Lower leg skin (tissue), 4 donors: ENCODE measurements around the gene RMI2. TPM values are rescaled to one million over a fixed set of nuclear protein-coding genes. Genes with fewer than 3 reads are reported as not detected.

Source experiments
- DNase-seq, 2 donors: peaks; one replicate each; pipeline ENCODE4 v3.0.0-alpha.2; 2019; ENCODE audit warnings: low spot score in 2 of 2
- H3K4me3 ChIP-seq: fragments of 200-600 bp; sonication (generic); 2 replicates; pipeline ENCODE4 v1.5.1; 2017; ENCODE audit warnings: mild to moderate bottlenecking, low read depth; ENCODE audit not compliant: poor library complexity, severe bottlenecking
- POLR2A ChIP-seq, 2 donors: fragments of 450-650 bp; IDR thresholded peaks; one replicate each; pipeline ENCODE4 v1.6.1; 2016 to 2017; ENCODE audit warnings: antibody characterized with exemption in 2 of 2, mild to moderate bottlenecking in 1 of 2, moderate library complexity in 1 of 2
- WGBS, 2 donors: methylation state at CpG; one replicate each; pipeline ENCODE4 v1.1.5; 2018; 5-methylcytosine and 5-hydroxymethylcytosine counted together
- intact Hi-C: fragments of 100-400 bp; cut with DNase I; formaldehyde crosslinking; loops from one replicate; pipeline ENCODE4 v1.15.0; 2023; ENCODE audit warnings: low total_unique reads
- total RNA-seq, 4 donors: library from RNA; depleted of rRNA; stranded (reverse); fragments of >200 nt; gene quantifications; one replicate each; pipeline ENCODE4 v1.1.0, GENCODE V29; 2016
- TF ChIP-seq, protein P1 (sequence below), 3 donors: fragments of 450-650 bp; IDR thresholded peaks; one replicate each; pipeline ENCODE4 v1.5.1; 2016; ENCODE audit warnings: antibody characterized with exemption in 3 of 3, mild to moderate bottlenecking in 3 of 3, moderate library complexity in 2 of 3

Gene RMI2
- total RNA-seq, 4 donors from 2014 or later = 5.9 to 12.7 (median 7.9) TPM

GRCh38 chr16:11320170-11320569 is 25.1 kb upstream of the RMI2 start:
- DNase-seq = no peak
- TF ChIP-seq, protein P1, sequence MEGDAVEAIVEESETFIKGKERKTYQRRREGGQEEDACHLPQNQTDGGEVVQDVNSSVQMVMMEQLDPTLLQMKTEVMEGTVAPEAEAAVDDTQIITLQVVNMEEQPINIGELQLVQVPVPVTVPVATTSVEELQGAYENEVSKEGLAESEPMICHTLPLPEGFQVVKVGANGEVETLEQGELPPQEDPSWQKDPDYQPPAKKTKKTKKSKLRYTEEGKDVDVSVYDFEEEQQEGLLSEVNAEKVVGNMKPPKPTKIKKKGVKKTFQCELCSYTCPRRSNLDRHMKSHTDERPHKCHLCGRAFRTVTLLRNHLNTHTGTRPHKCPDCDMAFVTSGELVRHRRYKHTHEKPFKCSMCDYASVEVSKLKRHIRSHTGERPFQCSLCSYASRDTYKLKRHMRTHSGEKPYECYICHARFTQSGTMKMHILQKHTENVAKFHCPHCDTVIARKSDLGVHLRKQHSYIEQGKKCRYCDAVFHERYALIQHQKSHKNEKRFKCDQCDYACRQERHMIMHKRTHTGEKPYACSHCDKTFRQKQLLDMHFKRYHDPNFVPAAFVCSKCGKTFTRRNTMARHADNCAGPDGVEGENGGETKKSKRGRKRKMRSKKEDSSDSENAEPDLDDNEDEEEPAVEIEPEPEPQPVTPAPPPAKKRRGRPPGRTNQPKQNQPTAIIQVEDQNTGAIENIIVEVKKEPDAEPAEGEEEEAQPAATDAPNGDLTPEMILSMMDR (IDR thresholded peaks at IDR 0.05) = no peak
- TF ChIP-seq POLR2A (IDR thresholded peaks at IDR 0.05) = no peak
- no peak overlapping the region for H3K4me3 ChIP-seq
- WGBS, 2 donors = 76% methylated on average over 10 of the region's 10 CpGs
- intact Hi-C loops = no loop called here

GRCh38 chr16:11321662-11322061 is 23.6 kb upstream of the RMI2 start:
- WGBS, 2 donors = 68 to 85% methylated on average over 5 of the region's 5 CpGs
- TF ChIP-seq, protein P1 (IDR thresholded peaks at IDR 0.05) = no peak
- TF ChIP-seq POLR2A (IDR thresholded peaks at IDR 0.05) = no peak
- H3K4me3 ChIP-seq = no peak overlapping the region
- intact Hi-C loops = no loop called here
- DNase-seq = no peak

- intact Hi-C loops = no loop called here
Observed at GRCh38 chr16:11322823-11323222, 22.4 kb upstream of the RMI2 start.

GRCh38 chr16:11323551-11324336 is 21.5 kb upstream of the RMI2 start:
- WGBS, 2 donors = 90% methylated on average over 8 to 11 of the region's 11 CpGs
- no peak for TF ChIP-seq POLR2A (IDR thresholded peaks at IDR 0.05)
- TF ChIP-seq, protein P1 (IDR thresholded peaks at IDR 0.05) = no peak
- H3K4me3 ChIP-seq = no peak overlapping the region
- no peak for DNase-seq
- intact Hi-C loops = no loop called here

More at GRCh38 chr16:11322823-11323222, 22.4 kb upstream of the RMI2 start:
- H3K4me3 ChIP-seq = no peak overlapping the region
- DNase-seq = no peak
- 80 to 96% methylated on average over 3 of the region's 3 CpGs for WGBS, 2 donors
- TF ChIP-seq, protein P1 (IDR thresholded peaks at IDR 0.05) = no peak
- no peak for TF ChIP-seq POLR2A (IDR thresholded peaks at IDR 0.05)

- DNase-seq = no peak
- WGBS, 2 donors = 87 to 91% methylated on average over 8 to 10 of the region's 10 CpGs
- intact Hi-C loops = no loop called here
- H3K4me3 ChIP-seq = no peak overlapping the region
- TF ChIP-seq POLR2A (IDR thresholded peaks at IDR 0.05) = no peak
- TF ChIP-seq, protein P1 (IDR thresholded peaks at IDR 0.05) = no peak
Observed at GRCh38 chr16:11325404-11326083, 19.7 kb upstream of the RMI2 start.
